Peyer's patch (tissue), 4 donors: ENCODE results near the gene RIMBP2. TPM values are rescaled to one million over a fixed set of nuclear protein-coding genes. Genes with fewer than 3 reads are reported as not detected.

Source experiments
- DNase-seq, 3 donors: peaks; one replicate each; pipeline ENCODE4 v3.0.0-alpha.2; 2017 to 2019
- H3K27ac ChIP-seq, 4 donors: fragments of 200-600 bp; sonication (generic); one replicate each; pipeline ENCODE4 v1.5.1; 2016 to 2019
- H3K27me3 ChIP-seq, 2 donors: fragments of 200-600 bp; sonication (generic); one replicate each; pipeline ENCODE4 v1.5.1; 2019
- H3K36me3 ChIP-seq, 3 donors: fragments of 200-600 bp; sonication (generic); one replicate each; pipeline ENCODE4 v1.5.1; 2016 to 2019
- H3K4me1 ChIP-seq, 4 donors: fragments of 200-600 bp; sonication (generic); one replicate each; pipeline ENCODE4 v1.5.1; 2016 to 2019
- H3K4me3 ChIP-seq, 4 donors: fragments of 200-600 bp; sonication (generic); 1 replicate in 3 of 4; 2 replicates in 1 of 4; pipeline ENCODE4 v1.5.1; 2016 to 2019; ENCODE audit warnings: mild to moderate bottlenecking in 1 of 4
- H3K9me3 ChIP-seq, 4 donors: fragments of 200-600 bp; sonication (generic); one replicate each; pipeline ENCODE4 v1.5.1; 2016 to 2019; ENCODE audit warnings: mild to moderate bottlenecking in 1 of 4
- CTCF ChIP-seq, 6 experiments: fragments of 450-650 bp in 4 of 6; fragments of 200-600 bp in 2 of 6; sonication (generic) in 1 of 6; IDR thresholded peaks; one replicate each; pipeline ENCODE4 v1.5.1; 2017 to 2019; ENCODE audit warnings: antibody characterized with exemption in 6 of 6, mild to moderate bottlenecking in 3 of 6, moderate library complexity in 1 of 6
- POLR2A ChIP-seq, 2 donors: fragments of 450-650 bp; IDR thresholded peaks; one replicate each; pipeline ENCODE4 v1.5.1; 2017; ENCODE audit warnings: antibody characterized with exemption in 2 of 2, mild to moderate bottlenecking in 2 of 2, moderate library complexity in 2 of 2
- total RNA-seq, 4 donors: library from RNA; depleted of rRNA; stranded (reverse); fragments of >200 nt; gene quantifications; one replicate each; pipeline ENCODE4 v1.1.0, GENCODE V29; 2016

Gene RIMBP2
- total RNA-seq, 4 donors from 2014 or later: 8.8 to 19.8 (median 16.0) TPM

GRCh38 chr12:130375296-130376287, 340.5 kb downstream of the RIMBP2 start:
- H3K4me1 ChIP-seq: no peaks in the 10 kb centered on the region
- H3K36me3 ChIP-seq: no peaks in the 10 kb centered on the region
- DNase-seq: no peak
- no peak overlapping the region for H3K27ac ChIP-seq
- no peaks in the 10 kb centered on the region for H3K27me3 ChIP-seq
- H3K9me3 ChIP-seq: no peaks in the 10 kb centered on the region
- TF ChIP-seq POLR2A (IDR thresholded peaks at IDR 0.05) (no peak), CTCF (IDR thresholded peaks at IDR 0.05) (no peak)
- no peak overlapping the region for H3K4me3 ChIP-seq

GRCh38 chr12:130374083-130374482, 342.0 kb downstream of the RIMBP2 start:
- no peaks in the 10 kb centered on the region for H3K4me1 ChIP-seq
- DNase-seq: no peak
- H3K27ac ChIP-seq: no peak overlapping the region
- H3K4me3 ChIP-seq: no peak overlapping the region
- no peaks in the 10 kb centered on the region for H3K27me3 ChIP-seq
- H3K9me3 ChIP-seq: no peaks in the 10 kb centered on the region
- no peaks in the 10 kb centered on the region for H3K36me3 ChIP-seq
- TF ChIP-seq CTCF (IDR thresholded peaks at IDR 0.05): no peak
- TF ChIP-seq POLR2A (IDR thresholded peaks at IDR 0.05): no peak

- H3K4me3 ChIP-seq: no peak overlapping the region
- H3K27ac ChIP-seq: no peak overlapping the region
- no peaks in the 10 kb centered on the region for H3K27me3 ChIP-seq
- no peak for DNase-seq
- H3K36me3 ChIP-seq: no peaks in the 10 kb centered on the region
- H3K4me1 ChIP-seq: no peaks in the 10 kb centered on the region
- H3K9me3 ChIP-seq: no peaks in the 10 kb centered on the region
- TF ChIP-seq POLR2A (IDR thresholded peaks at IDR 0.05) (no peak), CTCF (IDR thresholded peaks at IDR 0.05) (no peak)
These were observed 343.2 kb downstream of the RIMBP2 start for GRCh38 chr12:130372936-130373335.

GRCh38 chr12:130371296-130371695, 344.8 kb downstream of the RIMBP2 start:
- TF ChIP-seq CTCF (IDR thresholded peaks at IDR 0.05) (no peak), POLR2A (IDR thresholded peaks at IDR 0.05) (no peak)

DNA sequence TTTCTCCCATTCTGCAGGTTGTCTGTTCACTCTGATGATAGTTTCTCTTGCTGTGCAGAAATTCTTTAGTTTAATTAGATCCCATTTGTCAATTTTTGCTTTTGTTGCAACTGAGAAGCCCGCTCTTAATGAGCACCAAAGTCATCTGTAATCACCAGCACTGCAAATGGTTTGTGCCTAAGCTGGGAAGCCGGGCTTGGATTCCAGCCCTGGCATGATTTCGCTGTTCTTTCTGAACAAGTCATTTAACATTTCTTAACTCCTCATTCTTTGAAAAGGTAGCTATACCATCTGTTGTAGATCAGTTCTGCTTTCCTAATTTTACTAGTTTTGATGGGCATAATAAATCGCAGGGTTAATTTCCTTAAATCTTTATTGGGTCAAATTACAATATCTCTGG, 346.3 kb downstream of the RIMBP2 start:
- H3K27ac ChIP-seq: no peak overlapping the region
- no peak overlapping the region for H3K4me3 ChIP-seq
- H3K36me3 ChIP-seq: no peaks in the 10 kb centered on the region
- no peaks in the 10 kb centered on the region for H3K9me3 ChIP-seq
- H3K4me1 ChIP-seq: no peaks in the 10 kb centered on the region
- H3K27me3 ChIP-seq: no peaks in the 10 kb centered on the region
- TF ChIP-seq CTCF (IDR thresholded peaks at IDR 0.05) (no peak), POLR2A (IDR thresholded peaks at IDR 0.05) (no peak)
- DNase-seq: no peak

More at GRCh38 chr12:130371296-130371695, 344.8 kb downstream of the RIMBP2 start:
- Histone ChIP-seq H3K9me3 (no peaks in the 10 kb centered on the region), H3K27ac (no peak overlapping the region), H3K4me1 (no peaks in the 10 kb centered on the region), H3K27me3 (no peaks in the 10 kb centered on the region), H3K4me3 (no peak overlapping the region), H3K36me3 (no peaks in the 10 kb centered on the region)
- DNase-seq: no peak
